ENCODE results near the gene CYLD.

DNA sequence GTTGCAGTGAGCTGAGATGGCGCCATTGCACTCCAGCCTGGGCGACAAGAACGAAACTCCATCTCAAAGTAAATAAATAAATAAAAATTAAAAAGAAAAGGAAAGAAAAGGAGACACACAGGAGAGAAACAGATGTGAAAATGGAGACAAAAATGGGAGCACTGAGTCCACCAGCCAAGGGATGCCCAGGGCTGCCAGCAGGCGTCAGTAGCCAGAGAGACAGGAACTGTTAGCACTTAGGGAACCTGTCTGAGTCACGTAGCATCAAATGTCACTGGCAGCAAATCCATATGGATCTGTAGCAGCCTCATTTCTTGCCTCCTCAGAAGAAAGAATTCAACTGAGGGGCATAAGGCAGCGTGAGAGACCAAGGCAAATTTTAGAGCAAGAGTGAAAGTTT is 79.7 kb downstream of the CYLD start:
- TF ChIP-seq, protein P1, sequence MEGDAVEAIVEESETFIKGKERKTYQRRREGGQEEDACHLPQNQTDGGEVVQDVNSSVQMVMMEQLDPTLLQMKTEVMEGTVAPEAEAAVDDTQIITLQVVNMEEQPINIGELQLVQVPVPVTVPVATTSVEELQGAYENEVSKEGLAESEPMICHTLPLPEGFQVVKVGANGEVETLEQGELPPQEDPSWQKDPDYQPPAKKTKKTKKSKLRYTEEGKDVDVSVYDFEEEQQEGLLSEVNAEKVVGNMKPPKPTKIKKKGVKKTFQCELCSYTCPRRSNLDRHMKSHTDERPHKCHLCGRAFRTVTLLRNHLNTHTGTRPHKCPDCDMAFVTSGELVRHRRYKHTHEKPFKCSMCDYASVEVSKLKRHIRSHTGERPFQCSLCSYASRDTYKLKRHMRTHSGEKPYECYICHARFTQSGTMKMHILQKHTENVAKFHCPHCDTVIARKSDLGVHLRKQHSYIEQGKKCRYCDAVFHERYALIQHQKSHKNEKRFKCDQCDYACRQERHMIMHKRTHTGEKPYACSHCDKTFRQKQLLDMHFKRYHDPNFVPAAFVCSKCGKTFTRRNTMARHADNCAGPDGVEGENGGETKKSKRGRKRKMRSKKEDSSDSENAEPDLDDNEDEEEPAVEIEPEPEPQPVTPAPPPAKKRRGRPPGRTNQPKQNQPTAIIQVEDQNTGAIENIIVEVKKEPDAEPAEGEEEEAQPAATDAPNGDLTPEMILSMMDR (IDR thresholded peaks at IDR 0.05; ENCODE audit: low read depth, low read length), result no peak
- TF ChIP-seq EZH2phosphoT487 (IDR thresholded peaks at IDR 0.05; ENCODE audit: low read depth), result no peak

All from OCI-LY3 (cell line).